Activated CD4-positive, alpha-beta T cell treated with anti-CD3 and anti-CD28 coated beads, Interleukin-2, amount 50 U/mL, for 16 hours (primary cell): ENCODE data around the gene CELSR3.

Experiments
- DNase-seq: peaks from one replicate; pipeline ENCODE4 v3.0.0-alpha.2; 2020

CELSR3 gene

DNA sequence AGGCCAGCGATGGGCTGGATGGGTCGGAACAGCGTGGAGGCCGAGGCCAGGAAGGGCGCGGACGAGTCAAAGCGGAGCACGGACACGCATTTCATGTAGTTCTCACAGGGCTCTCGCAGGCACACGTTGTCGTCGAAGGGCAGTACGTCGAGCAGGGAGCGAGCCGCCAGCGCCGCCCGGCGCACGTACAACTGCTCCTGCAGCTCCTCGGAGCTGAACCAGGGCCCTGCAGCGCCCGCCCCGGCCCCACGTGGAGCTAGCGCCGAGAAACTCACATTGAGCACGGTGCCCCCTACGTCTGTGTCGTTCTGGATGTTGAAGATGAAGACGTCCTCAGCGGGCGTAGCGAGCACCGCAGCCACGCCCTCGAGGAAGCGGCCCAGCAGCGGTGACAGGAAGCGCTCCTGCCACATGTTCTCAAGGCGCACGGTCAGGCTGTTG lies 5.8 kb downstream of the CELSR3 start:
- DNase-seq, result peak; percentile 33

DNA sequence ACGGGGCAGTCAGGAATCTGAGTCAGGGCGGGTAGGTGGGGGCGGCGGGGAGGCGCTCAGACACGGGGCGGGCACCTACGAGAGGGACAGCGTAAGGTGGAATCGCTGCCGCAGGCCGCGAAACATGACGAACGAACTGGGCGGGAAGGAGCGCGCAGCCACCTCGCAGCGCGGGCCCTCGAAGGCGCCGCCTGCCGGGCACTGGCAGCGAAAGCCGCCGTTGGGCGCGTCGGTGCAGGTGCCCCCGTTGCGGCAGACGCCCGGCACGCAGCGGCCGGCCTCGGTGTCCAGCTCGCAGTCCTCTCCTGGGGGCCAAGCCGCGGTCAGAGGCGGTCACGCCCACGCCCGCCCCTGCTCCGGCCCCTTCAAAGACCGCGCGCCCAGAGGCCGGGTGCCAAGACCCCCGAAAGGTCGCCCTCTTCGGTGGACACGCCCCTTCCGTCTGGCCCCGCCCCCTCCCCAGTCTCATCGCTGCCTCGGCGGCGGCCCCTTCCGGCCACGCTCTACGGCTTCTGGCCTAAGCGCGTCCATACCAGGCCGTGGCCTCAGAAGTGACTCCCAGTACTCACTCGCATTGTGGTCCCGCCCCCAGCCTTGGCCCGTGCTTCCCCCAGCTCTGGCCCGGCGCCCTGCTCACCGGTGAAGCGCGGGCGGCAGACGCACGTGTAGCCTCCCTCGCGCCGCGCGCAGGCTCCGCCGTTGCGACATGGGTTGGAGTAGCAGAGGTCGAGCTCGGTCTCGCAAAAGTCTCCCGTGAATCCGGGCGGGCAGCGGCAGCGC lies 6.4 kb downstream of the CELSR3 start:
- peak; percentile 87 for DNase-seq

DNA sequence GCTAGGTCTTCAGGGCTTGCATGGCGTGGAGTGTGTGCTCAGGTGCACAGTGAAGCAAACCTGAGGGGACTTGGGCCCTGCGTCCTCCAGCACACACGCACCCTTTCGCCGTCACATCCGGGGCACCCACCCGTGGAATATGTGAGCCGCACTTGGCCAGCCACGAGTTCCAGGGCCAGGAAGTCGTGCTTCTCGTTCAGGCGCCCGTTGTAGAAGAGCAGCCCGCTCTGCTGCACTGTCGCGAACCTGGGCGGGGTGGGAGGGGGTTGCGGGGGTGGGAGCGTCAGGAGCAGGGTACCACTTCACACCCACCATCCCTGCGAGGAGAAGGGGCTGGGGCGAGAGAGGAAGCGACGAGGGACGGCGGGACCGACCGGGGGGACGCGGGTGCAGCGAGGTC lies 7.1 kb downstream of the CELSR3 start:
- DNase-seq, result peak; percentile 44

DNA sequence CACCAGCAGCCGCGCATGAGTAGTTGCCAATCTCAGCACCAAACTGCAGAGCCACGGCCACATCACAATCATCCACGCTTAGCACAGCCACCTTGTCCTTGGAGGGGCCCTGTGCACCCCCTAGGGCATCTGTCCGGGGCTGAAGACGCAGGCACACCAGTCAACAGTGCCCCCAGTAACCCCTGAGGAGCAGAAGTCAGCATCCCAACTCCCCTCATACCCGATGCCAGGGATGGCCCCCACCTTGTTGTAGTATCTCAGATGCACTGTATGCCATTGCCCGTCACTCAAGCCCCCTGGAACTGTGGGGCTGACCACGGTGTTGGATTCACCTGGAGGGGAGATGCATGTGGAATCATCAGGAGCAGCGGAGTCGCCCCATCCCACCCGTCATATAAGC lies 7.6 kb downstream of the CELSR3 start:
- DNase-seq, result no peak

DNA sequence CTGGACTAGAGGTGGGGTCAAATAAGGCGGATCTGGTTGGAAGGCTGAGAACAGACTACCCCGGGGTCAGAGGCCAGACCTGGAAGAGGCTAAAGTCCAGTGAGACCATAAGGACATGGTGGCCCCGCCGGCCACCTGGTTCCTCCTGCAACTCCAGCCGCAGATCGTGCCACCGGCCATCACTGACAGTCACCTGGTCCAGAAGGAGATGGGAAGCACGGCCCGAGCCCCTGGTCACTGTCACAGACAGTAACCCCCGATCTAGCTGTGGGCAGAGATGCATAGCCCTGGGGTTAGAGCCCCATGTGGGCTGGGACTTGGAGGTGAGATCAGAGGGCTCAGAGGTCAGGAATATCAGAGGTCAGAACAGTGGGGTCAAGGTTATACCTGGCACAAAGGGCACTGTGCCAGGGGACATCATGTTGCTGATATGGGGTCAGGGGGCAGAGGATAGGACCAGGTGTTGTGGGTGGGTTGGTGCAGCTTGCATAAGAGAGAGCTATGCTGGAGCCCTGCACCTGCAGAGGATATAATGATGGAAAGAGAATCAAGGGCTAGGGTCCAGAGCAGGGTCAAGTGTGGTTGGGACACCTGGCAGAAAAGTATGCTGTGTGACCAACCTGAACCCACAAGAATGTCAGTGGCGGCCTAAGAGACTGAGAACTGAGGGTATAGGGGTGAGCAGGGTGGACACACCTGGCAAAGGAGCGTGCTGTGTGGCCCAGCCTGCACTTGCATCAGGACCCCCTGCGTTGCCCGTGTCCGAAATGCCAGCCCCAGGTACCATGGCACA lies 9.6 kb downstream of the CELSR3 start:
- no peak for DNase-seq

DNA sequence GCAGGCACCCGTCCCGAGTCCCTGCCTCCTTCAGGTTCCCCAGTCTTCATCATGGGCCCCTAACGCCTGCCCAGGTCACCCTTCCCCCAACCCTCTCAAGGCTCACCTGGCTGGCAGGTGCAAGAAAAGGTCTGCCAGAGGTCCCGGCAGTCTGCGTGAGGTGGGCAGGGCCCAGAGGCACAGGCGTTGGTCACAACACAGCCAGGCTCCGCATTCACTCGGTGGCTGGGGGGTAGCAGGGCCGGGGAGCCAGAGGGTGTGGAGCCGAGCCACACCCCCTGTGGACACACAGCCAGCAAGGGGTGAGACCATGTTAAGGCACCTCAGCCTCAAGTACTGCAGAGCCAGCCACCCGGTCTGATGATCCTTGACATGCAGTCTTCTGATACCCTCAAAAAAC lies 10.9 kb downstream of the CELSR3 start:
- DNase-seq, result no peak

DNA sequence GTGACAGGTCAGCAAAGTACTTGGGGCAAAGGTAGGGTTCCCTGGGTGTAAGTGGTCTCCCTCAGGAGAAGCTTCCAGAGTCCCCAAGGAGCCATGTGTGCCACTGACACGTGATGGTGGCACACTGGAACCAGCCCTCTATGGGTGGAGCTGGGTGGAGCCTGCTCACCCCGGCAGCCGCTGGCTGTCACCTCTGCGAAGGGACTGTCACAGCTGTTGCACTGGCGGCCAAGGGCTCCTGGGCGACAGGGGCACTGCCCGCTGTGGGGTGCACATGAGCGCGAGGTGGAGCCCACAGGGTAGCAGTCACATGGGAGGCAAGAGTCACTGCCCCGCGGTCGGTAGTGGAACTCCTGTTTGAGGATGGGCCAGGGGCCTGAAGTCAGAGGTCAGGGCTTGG lies 12.0 kb downstream of the CELSR3 start:
- DNase-seq, result no peak

DNA sequence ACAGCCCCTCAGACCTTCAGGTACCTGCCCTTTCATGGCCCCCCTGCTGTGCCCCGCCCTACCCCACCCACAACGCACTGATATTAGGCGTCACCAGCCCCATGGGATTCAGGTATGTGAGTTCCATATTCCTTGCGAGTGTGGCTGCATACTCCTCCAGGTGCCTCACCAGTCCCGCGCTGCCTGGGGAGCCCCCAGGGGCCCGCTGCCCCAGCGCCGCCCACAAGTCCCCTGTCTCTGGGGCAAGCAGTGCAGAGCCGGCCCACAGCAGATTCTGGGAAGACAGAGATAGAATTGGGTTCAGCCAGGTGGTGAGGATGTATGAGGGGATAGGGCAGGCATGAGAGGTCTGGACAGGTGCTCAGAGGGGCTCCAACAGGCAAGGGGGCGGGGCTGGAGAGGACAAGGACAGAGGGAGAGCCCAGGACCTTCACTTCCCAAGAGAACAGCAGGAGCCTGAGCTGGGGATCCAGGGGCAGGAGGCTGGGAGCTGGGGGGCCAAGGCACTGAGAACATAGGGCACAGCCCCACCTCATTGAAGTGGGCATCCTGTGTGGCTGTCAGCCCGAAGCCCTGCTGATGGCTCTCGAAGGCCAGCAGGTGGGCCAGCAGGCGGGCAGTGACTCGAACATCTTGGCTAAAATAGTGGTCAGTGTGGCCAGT lies 14.4 kb downstream of the CELSR3 start:
- no peak for DNase-seq

DNA sequence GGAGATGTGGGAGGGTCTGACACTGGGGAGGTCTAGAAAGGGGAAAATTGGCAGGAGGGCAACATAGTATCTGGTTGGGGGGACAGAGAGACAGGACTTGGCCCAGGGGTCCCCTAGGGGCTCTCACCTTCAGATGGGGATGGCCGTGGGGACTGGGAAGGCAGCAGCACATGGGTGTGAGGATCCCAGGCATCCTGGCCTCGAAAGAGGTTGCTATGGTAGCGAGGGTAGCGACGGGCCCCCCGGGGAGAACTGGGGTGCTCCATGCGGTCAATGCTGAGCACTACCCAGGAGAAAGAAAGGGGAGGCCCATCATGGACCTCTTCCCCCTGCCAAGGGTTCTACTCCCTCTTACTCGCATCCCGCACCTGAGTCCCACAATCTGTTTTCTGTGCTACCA lies 15.0 kb downstream of the CELSR3 start:
- DNase-seq, result no peak

DNA sequence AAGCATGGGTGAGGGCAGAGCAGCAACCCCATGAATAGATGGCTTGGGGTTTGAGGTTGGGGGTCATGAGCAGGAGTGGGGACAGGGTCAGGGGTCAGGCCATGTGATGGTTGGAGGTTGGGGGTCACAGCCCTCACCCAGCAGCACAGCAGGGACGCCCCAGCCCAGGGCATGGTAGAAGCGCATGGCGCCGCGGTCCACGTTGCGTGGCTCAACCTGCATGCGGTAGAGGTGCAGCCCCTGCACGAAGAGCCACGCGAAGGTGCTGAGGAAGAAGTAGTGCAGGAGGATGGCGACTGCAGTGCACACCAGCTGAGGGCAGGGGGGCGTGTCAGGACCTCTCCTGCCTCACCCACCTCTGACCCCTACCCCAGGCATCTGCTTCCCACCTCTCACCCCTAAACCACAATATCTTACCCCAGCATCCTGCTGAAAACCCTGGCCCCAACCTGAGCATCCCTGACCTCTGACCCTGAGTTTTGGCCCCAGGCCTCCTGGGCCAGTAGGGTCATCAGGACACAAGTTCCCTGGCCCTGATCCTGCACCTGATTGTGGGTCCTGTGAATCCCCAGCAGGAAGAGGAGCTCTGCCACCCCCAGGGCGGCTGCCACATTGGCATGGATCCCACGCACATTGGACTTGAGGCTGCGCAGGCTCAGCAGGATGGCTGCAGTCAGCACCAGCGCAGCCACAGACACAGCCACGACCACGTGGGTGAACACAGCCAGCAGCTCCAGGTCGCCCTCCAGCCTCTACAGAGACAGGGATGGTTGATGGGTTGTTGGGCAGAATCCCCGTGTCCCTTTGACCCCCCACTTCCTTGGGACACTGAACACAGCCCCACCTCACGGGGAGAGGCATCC lies 17.6 kb downstream of the CELSR3 start:
- DNase-seq, result no peak

DNA sequence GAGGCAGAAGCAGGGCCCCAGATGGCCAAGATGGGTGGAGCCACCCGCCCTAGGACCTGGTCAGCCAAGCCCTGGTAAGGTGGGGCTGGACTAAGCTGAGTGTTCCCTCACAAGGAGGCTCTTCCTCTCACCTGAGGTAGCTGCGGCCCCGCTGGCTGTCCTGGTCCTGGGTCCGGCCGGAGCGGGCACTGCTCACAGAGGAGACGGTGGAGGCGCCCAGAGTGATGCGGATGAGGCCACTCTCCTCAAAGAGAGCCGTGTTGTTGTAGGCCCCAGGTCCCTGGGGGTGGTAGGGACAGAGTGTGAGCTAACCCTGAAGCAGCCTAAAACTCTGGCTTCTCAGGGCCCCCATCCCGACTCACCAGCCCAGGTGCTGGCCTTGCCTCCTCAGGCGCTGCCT lies 20.1 kb downstream of the CELSR3 start:
- no peak for DNase-seq

DNA sequence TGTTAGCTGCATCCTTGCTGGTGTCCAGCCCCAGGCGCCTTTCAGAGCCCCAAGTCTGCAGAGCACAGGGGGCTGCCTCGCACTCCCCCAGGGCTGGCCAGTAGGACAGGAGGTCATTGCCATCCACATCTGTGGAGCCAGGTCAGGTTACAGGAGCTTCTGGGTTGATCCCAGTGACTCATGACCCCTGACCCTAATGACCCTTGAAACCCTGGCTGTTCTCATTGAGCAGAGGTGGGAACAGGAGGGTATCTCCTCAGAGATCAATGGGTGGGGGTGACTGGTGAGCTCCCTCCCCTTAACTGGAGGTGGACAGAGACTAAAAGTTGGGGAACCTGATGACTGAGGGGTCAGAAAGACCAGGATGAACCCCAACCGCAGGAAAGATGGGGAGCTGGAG lies 21.3 kb downstream of the CELSR3 start:
- no peak for DNase-seq

DNA sequence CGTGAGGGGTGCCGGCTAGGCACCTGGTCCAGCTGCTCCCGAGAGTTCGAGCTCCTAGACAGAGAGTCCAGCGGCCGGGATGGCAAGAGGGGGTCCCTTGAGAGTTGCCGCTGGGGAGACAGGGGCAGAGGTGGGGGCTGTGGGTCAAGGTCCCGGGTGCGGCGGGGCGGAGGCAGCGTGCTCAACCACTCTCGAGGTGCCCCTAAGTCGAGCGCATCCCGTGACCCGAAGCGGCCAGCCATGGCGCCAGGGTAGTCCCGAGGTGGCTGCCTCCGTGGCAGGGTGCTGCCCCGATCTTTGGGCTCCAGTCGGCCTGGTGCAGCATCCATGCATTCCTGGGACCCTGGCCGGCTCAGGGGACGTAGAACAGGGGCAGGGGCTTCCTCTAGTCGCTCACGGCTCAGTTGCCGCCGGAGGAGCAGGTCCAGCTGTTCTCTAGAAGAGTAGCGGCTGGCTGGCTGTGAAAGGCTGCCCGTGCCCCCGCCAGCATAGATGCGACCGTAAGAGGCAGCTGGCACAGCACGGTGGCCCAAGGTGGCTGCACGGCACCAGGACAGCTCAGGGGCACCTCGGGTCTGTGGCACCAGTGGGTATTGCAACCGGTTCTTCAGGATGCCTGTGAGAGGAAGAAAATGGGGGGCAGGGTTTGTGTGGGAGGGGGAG lies 22.6 kb downstream of the CELSR3 start:
- DNase-seq, result no peak

DNA sequence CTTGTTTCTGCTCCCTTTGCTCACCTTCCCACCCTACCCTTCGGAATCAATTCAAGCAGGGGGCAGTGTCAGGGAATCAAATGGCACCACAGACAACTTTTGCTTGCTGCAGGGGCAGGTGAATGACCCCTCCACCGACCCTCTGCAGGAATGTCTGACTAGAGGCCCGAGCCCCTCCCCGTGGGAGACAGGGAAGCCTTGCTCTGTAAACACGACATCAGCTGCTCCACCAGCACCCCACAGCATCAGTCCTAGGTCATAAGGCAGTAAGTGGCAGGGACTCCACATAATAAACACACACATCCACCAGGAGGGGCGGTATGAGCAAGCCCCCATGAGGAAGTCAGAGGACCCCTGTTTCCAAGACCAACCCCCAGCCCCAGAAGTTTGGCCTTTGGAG lies 25.4 kb downstream of the CELSR3 start:
- no peak for DNase-seq

DNA sequence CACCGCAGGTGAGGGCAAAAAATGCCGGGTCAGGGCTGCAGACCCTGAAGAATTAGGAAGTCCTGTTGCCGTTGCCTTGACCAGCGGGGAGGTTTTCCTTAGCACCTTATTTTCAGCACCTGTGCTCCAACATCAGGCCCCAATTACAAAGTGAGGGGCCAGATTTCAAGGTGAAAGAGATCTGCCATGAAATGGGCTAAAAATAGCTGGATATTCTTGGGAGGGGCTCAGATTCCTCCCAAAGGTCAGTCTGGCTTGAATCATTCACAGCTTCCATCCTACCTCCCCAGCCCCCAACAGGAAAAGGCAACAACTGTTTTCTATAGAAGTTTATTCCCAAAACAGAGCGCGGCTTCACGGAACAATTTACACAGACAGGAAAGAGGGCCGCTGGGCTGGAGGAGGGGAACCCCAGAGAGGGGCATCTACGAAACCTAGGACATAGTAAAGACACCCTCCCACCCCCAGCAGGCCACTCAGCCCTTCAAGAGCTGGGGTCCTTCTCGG lies 26.5 kb downstream of the CELSR3 start:
- DNase-seq, result no peak

DNA sequence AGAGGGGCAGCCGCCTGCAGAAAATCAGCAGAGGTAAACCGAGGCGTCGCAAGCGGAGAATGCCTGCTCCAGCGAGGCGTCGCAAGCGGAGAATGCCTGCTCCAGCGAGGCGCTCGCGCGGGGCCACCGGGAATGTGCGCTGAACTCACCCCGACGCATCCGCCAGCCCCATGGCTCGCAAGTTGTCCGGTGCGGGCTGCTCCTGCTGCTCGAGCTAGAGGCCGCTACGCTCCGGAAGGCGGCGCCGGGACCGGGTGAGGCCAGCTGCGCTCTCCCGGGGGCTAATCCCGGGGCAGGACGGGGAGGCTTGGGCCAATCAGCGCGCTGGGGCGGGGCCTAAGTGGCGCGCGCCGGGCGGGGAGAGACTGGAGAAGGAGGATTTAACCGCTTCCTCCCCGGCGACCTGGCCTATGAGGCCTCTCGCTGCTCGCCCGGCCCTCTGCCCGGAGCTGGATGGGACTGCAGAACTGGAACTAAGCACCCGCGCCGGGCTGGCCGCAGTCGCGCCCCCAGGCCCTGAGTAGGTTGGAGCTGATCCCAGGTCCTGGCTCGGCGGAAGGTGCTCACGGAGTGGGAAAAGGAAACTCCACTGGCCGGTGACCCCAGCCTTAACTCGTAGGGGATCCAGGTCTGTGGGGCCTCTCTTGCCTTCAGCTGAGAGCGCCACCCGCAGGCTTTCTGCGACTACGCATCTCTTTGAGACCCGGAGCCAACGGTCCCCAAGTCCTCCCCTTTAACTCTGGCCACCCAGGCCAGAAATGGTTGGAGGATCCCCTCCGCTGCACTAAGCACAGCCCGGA lies 27.3 kb downstream of the CELSR3 start, which contains the start of gene SLC26A6:
Gene SLC26A6, minus strand, starts transcription at position 240 of the 800 bp plus-strand sequence. Its CDS starts 68 bp downstream, at position 172.
- DNase-seq, result peak; percentile 97

DNA sequence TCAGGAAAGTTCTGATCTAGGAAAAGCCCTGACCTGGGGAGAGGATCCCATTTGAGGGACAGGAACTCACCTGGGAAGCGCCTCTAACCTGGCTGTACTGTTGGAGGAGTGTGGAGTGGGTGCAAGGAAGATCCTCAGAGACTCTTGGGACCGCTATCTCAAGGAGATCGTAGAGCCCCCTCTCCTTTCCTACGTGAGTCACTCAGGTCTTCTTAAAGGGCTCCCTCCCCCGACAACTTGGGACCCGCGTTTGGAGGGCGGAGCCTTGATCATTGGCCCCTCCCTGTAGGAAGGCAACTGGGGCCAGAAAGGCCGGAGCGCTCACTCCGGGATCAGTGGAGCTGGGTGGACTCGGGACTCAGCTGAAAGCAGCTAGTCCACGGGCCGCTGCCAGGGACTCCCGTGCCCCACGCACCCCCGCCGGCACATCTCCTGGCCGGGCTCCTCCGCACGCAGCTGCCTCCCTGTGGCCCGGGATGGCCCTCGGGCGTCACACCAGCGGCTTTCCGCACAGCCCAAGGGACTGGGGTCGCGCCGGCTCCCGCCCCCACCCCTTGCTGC lies 27.9 kb downstream of the CELSR3 start:
- peak; percentile 59 for DNase-seq

DNA sequence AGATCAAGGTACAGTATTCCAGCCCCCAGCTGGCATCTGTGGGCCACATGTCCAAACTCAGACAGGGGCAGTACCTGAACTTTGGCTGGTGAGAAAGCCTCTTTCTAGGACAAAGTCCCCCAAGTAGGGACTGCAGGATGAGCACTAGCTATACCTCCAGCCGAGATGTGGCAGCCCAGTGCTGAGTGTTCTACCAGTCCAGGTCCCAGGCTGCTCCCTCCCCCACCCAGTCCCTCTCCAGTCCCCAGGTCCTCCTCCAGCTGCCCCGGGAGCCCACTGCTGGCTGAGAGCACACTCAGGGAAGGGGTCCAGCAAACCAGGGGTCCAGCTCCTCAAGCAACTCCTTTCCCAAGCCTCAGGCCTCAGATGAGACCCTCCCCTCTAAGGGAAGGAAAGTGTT lies 28.9 kb downstream of the CELSR3 start:
- no peak for DNase-seq

DNA sequence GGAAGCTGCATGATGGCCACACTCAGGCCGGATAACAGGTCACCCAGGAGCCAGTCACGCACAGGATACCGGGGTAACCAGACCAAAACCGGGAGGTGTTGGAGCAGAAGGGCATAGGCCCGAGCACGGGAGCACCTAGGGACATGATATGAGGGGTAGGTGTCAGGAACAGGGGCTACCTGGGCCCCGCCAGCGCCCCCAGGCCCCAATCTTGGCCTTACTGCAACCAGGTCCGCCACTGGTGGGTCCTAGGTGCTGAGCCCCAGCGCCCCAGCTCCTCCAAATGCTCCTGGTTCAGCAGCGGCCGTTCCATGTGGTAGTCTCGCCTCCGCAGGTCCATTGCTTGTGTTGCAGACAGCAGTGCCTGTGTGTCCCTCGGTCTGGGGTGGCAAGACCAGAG lies 29.4 kb downstream of the CELSR3 start:
- no peak for DNase-seq
